NCI-H446 treated with DMSO at 0.1 percent for 48 hours (cell line): ENCODE results near the gene GUCY1A2.
"Not testable (repeated sequence)": the region's sequence is repeated elsewhere in the genome, so short reads cannot be mapped to it uniquely, and the experiment has no call there.

Source experiments
- DNase-seq: peaks from one replicate; lab custom pipeline; 2025; lab: John Stamatoyannopoulos, UW

The GUCY1A2 gene

GRCh38 chr11:106939157-106939556, 79.1 kb downstream of the GUCY1A2 start:
- DNase-seq: no peak

GRCh38 chr11:106937111-106937510, 81.2 kb downstream of the GUCY1A2 start:
- DNase-seq: peak; percentile 63

- no peak for DNase-seq
Measured at GRCh38 chr11:106925245-106925644, 93.0 kb downstream of the GUCY1A2 start.

- DNase-seq: no peak
Measured at GRCh38 chr11:106920899-106921509, 97.3 kb downstream of the GUCY1A2 start.

GRCh38 chr11:106917973-106918372, 100.3 kb downstream of the GUCY1A2 start:
- DNase-seq: no peak

- DNase-seq: no peak
Measured at GRCh38 chr11:106914409-106914808, 103.9 kb downstream of the GUCY1A2 start.

- DNase-seq: no peak
Measured at GRCh38 chr11:106913141-106913540, 105.1 kb downstream of the GUCY1A2 start.

GRCh38 chr11:106904826-106905225, 113.5 kb downstream of the GUCY1A2 start:
- DNase-seq: no peak

- no peak for DNase-seq
Measured at GRCh38 chr11:106889718-106890117, 128.6 kb downstream of the GUCY1A2 start.

GRCh38 chr11:106888386-106888785, 129.9 kb downstream of the GUCY1A2 start:
- no peak for DNase-seq

- not testable (repeated sequence) for DNase-seq
Measured at GRCh38 chr11:106883693-106884092, 134.6 kb downstream of the GUCY1A2 start.

GRCh38 chr11:106879832-106880546, 138.3 kb downstream of the GUCY1A2 start:
- no peak for DNase-seq

- no peak for DNase-seq
Measured at GRCh38 chr11:106879029-106879428, 139.2 kb downstream of the GUCY1A2 start.

GRCh38 chr11:106875013-106875412, 143.3 kb downstream of the GUCY1A2 start:
- no peak for DNase-seq

GRCh38 chr11:106872246-106872645, 146.0 kb downstream of the GUCY1A2 start:
- no peak for DNase-seq

GRCh38 chr11:106858200-106858599, 160.1 kb downstream of the GUCY1A2 start:
- no peak for DNase-seq

- no peak for DNase-seq
Measured at GRCh38 chr11:106856566-106856965, 161.7 kb downstream of the GUCY1A2 start.

GRCh38 chr11:106854429-106854828, 163.8 kb downstream of the GUCY1A2 start:
- no peak for DNase-seq

GRCh38 chr11:106853850-106854401, 164.3 kb downstream of the GUCY1A2 start:
- no peak for DNase-seq

- no peak for DNase-seq
Measured at GRCh38 chr11:106852779-106853178, 165.5 kb downstream of the GUCY1A2 start.

GRCh38 chr11:106848526-106848925, 169.8 kb downstream of the GUCY1A2 start:
- no peak for DNase-seq

- no peak for DNase-seq
Measured at GRCh38 chr11:106842134-106842533, 176.1 kb downstream of the GUCY1A2 start.

GRCh38 chr11:106840947-106841346, 177.3 kb downstream of the GUCY1A2 start:
- no peak for DNase-seq
